Transverse colon (tissue), 4 donors: ENCODE results near the gene B3GNT8. TPM values are rescaled to one million over a fixed set of nuclear protein-coding genes. Genes with fewer than 3 reads are reported as not detected.
A peak's percentile ranks its signal among the peaks of the same experiment; 100 is the strongest.

Experiments
- DNase-seq: peaks from one replicate; pipeline ENCODE4 v3.0.0-alpha.2; 2019
- H3K27ac ChIP-seq, 4 donors: fragments of 200-600 bp; sonication (generic); 2 replicates each; pipeline ENCODE4 v1.5.1; 2016 to 2018; ENCODE audit warnings: inconsistent platforms in 4 of 4
- H3K27me3 ChIP-seq: fragments of 200-600 bp; sonication (generic); 2 replicates; pipeline ENCODE4 v1.5.1; 2017; ENCODE audit warnings: inconsistent platforms
- H3K36me3 ChIP-seq, 4 donors: fragments of 200-600 bp; sonication (generic); 2 replicates each; pipeline ENCODE4 v1.5.1; 2017 to 2019; ENCODE audit warnings: inconsistent platforms in 4 of 4
- H3K4me1 ChIP-seq, 4 donors: fragments of 200-600 bp; sonication (generic); 2 replicates each; pipeline ENCODE4 v1.5.1; 2017 to 2020; ENCODE audit warnings: inconsistent platforms in 4 of 4
- H3K4me3 ChIP-seq, 4 donors: fragments of 200-600 bp; sonication (generic); 1 replicate in 1 of 4; 2 replicates in 3 of 4; pipeline versions ENCODE4 v1.5.1 to v1.6.1; 2017 to 2019; ENCODE audit warnings: inconsistent platforms in 4 of 4
- H3K9me3 ChIP-seq, 2 donors: fragments of 200-600 bp; sonication (generic); 2 replicates each; pipeline ENCODE4 v1.5.1; 2017 to 2019; ENCODE audit warnings: inconsistent platforms in 2 of 2
- CTCF ChIP-seq, 5 experiments: fragments of 200-600 bp in 3 of 5; fragments of 450-650 bp in 2 of 5; sonication (generic) in 3 of 5; IDR thresholded peaks; 1 replicate in 2 of 5; 2 replicates in 3 of 5; pipeline ENCODE4 v1.5.1; 2016 to 2017; ENCODE audit warnings: antibody characterized with exemption in 5 of 5, inconsistent platforms in 3 of 5, mild to moderate bottlenecking in 2 of 5, moderate library complexity in 1 of 5
- EP300 ChIP-seq: sonication (generic); formaldehyde crosslinking; IDR thresholded peaks from one replicate; pipeline ENCODE4 v1.6.1; 2017; ENCODE audit warnings: antibody characterized with exemption, low read depth
- POLR2A ChIP-seq: fragments of 450-650 bp; IDR thresholded peaks from one replicate; pipeline ENCODE4 v1.6.1; 2016; ENCODE audit warnings: antibody characterized with exemption, mild to moderate bottlenecking, moderate library complexity
- POLR2AphosphoS5 ChIP-seq, 3 donors: sonication (generic); formaldehyde crosslinking; IDR thresholded peaks; one replicate each; pipeline ENCODE4 v1.6.1; 2016; ENCODE audit warnings: antibody characterized with exemption in 3 of 3
- WGBS, 2 donors: methylation state at CpG; one replicate each; pipeline ENCODE4 v1.1.5; 2018; ENCODE audit warnings: low coverage in 1 of 2; 5-methylcytosine and 5-hydroxymethylcytosine counted together
- in situ Hi-C, 4 donors: fragments of 200-750 bp; cut with MboI; loops; one replicate each; pipeline versions ENCODE4 v1.15.0 to v1.15.1; 2017; ENCODE audit warnings: low sequenced_read_pairs in 3 of 4, low pct_ligation_motif_present in 1 of 4, low pct_unique_long_range_greater_than_20kb in 1 of 4
- intact Hi-C: fragments of 100-400 bp; cut with DNase I; formaldehyde crosslinking; loops from one replicate; pipeline ENCODE4 v1.15.1; 2023; ENCODE audit warnings: low total_unique reads
- total RNA-seq, 4 donors: library from RNA; depleted of rRNA; stranded (reverse); fragments of >200 nt; gene quantifications; one replicate each; pipeline ENCODE4 v1.1.0, GENCODE V29; 2016

Gene B3GNT8
- total RNA-seq, 4 donors from 2014 or later, result 18.5 to 225 (median 49.1) TPM

DNA sequence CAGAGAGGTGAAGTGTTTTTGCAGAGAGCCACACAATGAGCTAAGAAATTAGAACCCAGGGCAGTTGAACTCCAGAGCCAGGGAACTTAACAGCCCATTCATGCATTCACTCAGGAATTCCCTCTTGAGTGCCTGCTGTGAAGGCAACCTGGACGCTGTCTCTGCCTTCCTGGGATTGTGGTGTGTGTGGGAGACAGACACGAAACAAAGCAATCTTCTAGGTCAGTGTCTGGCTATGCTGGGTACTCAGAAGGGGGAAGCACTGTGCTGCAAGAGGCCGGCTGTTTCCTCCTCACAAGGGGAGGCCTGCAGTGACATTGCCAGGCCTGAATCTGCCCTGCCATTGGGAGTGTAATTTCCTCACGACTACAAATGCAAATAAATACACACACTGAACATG, 19.9 kb downstream of the B3GNT8 start:
- no peak for DNase-seq
- TF ChIP-seq CTCF (IDR thresholded peaks at IDR 0.05) (no peak), EP300 (no peak), POLR2AphosphoS5 (IDR thresholded peaks at IDR 0.05) (no peak), POLR2A (no peak)
- Histone ChIP-seq H3K4me1 (peaks cover 0 to 20% (median 10%) of the 10 kb centered on the region in 4 donors), H3K27ac (peak overlapping the region in 1 of 4 donors; percentile 3), H3K36me3 (no peaks in the 10 kb centered on the region), H3K9me3 (no peaks in the 10 kb centered on the region), H3K4me3 (no peak overlapping the region), H3K27me3 (no peaks in the 10 kb centered on the region)
- intact Hi-C loops, result no loop called here
- WGBS, 2 donors, result 66% methylated on average over 4 of the region's 4 CpGs; no CpG with 5 or more reads in 1 of the 2 donors
- in situ Hi-C loops, result no loop called here

DNA sequence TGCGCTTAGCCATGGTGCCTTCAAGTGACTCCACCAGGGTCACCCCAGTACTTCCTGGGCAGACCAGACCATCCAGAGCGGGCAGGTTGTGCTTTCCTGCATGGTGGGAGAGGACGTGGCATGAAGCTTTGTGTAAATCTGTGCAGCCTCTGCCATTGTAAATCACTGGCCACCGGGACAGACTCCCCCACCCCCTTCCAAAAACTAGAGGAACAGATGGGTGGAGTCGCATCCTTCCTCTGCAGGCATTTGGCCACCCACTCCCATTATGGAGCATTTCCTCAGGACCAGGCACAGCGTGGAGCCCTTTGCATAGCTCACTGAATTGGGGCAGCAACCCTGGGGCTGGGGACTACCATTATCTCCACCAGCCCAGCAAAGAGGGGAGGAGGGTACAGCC, 21.4 kb downstream of the B3GNT8 start:
- Histone ChIP-seq H3K27me3 (no peaks in the 10 kb centered on the region), H3K9me3 (no peaks in the 10 kb centered on the region), H3K4me1 (peaks cover 0 to 20% (median 10%) of the 10 kb centered on the region in 4 donors), H3K4me3 (no peak overlapping the region), H3K36me3 (no peaks in the 10 kb centered on the region), H3K27ac (no peak overlapping the region)
- WGBS, 2 donors, result 80% methylated on average over 1 to 6 of the region's 6 CpGs
- no peak for DNase-seq
- intact Hi-C loops (no loop called here), in situ Hi-C loops (no loop called here)
- TF ChIP-seq EP300 (no peak), POLR2AphosphoS5 (IDR thresholded peaks at IDR 0.05) (no peak), CTCF (IDR thresholded peaks at IDR 0.05) (no peak), POLR2A (no peak)

GRCh38 chr19:41403181-41403970, 23.8 kb downstream of the B3GNT8 start:
- H3K4me1 ChIP-seq, result peaks cover 4 to 15% (median 9%) of the 10 kb centered on the region in 4 donors
- intact Hi-C loops, result no loop called here

GRCh38 chr19:41402010-41402409, 25.2 kb downstream of the B3GNT8 start:
- in situ Hi-C loops, result no loop called here
- intact Hi-C loops, result no loop called here
- Histone ChIP-seq H3K36me3 (no peaks in the 10 kb centered on the region), H3K27me3 (no peaks in the 10 kb centered on the region), H3K9me3 (no peaks in the 10 kb centered on the region), H3K4me3 (no peak overlapping the region), H3K27ac (no peak overlapping the region), H3K4me1 (peaks cover 5 to 19% (median 12%) of the 10 kb centered on the region in 4 donors)
- DNase-seq, result no peak
- 61 to 73% methylated on average over 2 to 3 of the region's 3 CpGs for WGBS, 2 donors
- no peak for TF ChIP-seq CTCF (IDR thresholded peaks at IDR 0.05)
- TF ChIP-seq POLR2AphosphoS5 (IDR thresholded peaks at IDR 0.05), result no peak
- no peak for TF ChIP-seq EP300
- TF ChIP-seq POLR2A, result no peak

More at GRCh38 chr19:41403181-41403970, 23.8 kb downstream of the B3GNT8 start:
- H3K4me3 ChIP-seq, result no peak overlapping the region
- in situ Hi-C loops, result no loop called here
- DNase-seq, result no peak
- WGBS, 2 donors, result 65% methylated on average over 12 of the region's 12 CpGs; no CpG with 5 or more reads in 1 of the 2 donors
- TF ChIP-seq POLR2AphosphoS5 (IDR thresholded peaks at IDR 0.05) (no peak), EP300 (no peak), CTCF (IDR thresholded peaks at IDR 0.05) (no peak), POLR2A (no peak)
- H3K36me3 ChIP-seq, result no peaks in the 10 kb centered on the region
- H3K27ac ChIP-seq, result no peak overlapping the region
- no peaks in the 10 kb centered on the region for H3K27me3 ChIP-seq
- H3K9me3 ChIP-seq, result no peaks in the 10 kb centered on the region
